ENCODE results near the gene MIER2.

The MIER2 gene

DNA sequence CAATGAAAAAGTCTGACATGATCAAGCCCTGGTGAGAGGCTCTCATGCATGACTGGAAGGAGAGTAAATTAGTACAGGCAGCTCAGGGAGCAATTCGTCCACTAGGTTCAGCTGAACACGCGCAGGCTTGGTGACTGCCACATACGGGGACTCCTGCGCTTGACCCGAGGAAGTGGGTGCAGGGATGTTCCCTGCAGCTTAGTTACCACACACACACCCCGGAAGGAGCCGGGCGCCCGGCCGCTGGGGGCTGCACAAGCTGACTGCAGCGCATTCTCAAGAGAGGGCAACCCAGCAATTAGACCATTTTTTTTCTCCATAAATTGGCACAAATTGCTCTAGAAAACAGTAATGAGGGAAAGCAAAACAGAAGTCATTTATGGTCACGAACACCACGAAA is 23.0 kb upstream of the MIER2 start:
- Histone ChIP-seq H3K9me3 (replicated peaks; ENCODE audit: insufficient read depth, low read length) (no peaks in the 10 kb centered on the region), H3K27me3 (replicated peaks; ENCODE audit: insufficient read depth, low read length) (peaks cover 96% of the 10 kb centered on the region), H3K79me2 (ENCODE audit: low read length) (no peaks in the 10 kb centered on the region)

DNA sequence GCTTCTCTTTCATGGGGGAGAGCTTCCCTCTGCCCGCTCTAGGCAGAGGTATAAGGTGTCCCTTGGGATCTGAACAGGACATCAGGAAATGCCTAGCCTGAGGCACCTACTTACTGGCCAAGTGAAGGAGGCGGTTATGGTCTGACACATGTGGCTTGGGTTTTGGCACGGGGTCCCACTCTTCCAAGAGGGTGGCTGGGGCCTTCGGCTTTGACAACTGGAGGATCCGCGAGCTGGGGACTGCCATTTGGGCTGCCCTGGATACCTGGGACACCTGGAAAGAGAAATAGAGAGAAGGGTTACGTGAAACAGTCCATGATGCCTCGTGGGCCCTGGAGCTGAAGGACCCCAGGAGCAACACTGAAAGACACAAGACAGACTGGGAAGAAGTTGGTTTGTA is 22.4 kb upstream of the MIER2 start:
- TF ChIP-seq EZH2phosphoT487 (IDR thresholded peaks at IDR 0.05; ENCODE audit: low read length) = no peak
- TF ChIP-seq EZH2 (optimal IDR thresholded peaks at IDR 0.05; ENCODE audit: low read depth, low read length) = no peak
- TF ChIP-seq, protein P1, sequence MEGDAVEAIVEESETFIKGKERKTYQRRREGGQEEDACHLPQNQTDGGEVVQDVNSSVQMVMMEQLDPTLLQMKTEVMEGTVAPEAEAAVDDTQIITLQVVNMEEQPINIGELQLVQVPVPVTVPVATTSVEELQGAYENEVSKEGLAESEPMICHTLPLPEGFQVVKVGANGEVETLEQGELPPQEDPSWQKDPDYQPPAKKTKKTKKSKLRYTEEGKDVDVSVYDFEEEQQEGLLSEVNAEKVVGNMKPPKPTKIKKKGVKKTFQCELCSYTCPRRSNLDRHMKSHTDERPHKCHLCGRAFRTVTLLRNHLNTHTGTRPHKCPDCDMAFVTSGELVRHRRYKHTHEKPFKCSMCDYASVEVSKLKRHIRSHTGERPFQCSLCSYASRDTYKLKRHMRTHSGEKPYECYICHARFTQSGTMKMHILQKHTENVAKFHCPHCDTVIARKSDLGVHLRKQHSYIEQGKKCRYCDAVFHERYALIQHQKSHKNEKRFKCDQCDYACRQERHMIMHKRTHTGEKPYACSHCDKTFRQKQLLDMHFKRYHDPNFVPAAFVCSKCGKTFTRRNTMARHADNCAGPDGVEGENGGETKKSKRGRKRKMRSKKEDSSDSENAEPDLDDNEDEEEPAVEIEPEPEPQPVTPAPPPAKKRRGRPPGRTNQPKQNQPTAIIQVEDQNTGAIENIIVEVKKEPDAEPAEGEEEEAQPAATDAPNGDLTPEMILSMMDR (IDR thresholded peaks at IDR 0.05; ENCODE audit: low read length) = no peak
- Histone ChIP-seq H2AFZ (ENCODE audit: low read length) (no peak overlapping the region), H4K20me1 (ENCODE audit: insufficient read depth, low read length) (no peaks in the 10 kb centered on the region), H3K9me3 (replicated peaks; ENCODE audit: insufficient read depth, low read length) (no peaks in the 10 kb centered on the region), H3K27ac (ENCODE audit: low read length) (no peak overlapping the region), H3K27me3 (replicated peaks; ENCODE audit: insufficient read depth, low read length) (peaks cover 96% of the 10 kb centered on the region), H3K4me2 (ENCODE audit: low read depth, low read length) (no peak overlapping the region), H3K4me1 (ENCODE audit: low read length) (no peaks in the 10 kb centered on the region), H3F3A (ENCODE audit: insufficient read depth, low read length) (no peaks in the 10 kb centered on the region), H3K36me3 (replicated peaks; ENCODE audit: insufficient read depth, low read length) (no peaks in the 10 kb centered on the region), H3K9ac (ENCODE audit: low read length) (no peak overlapping the region), H3K79me2 (ENCODE audit: low read length) (no peaks in the 10 kb centered on the region), H3K9me2 (replicated peaks; ENCODE audit: insufficient read depth, low read length) (no peaks in the 10 kb centered on the region), H3K4me3 (ENCODE audit: low read length) (no peak overlapping the region)
- DNase-seq = no peak

More for the DNA sequence above, 23.0 kb upstream of the MIER2 start:
- Histone ChIP-seq H2AFZ (ENCODE audit: low read length) (no peak overlapping the region), H3F3A (ENCODE audit: insufficient read depth, low read length) (no peaks in the 10 kb centered on the region), H3K9ac (ENCODE audit: low read length) (no peak overlapping the region), H3K4me1 (ENCODE audit: low read length) (no peaks in the 10 kb centered on the region), H4K20me1 (ENCODE audit: insufficient read depth, low read length) (no peaks in the 10 kb centered on the region), H3K9me2 (replicated peaks; ENCODE audit: insufficient read depth, low read length) (no peaks in the 10 kb centered on the region), H3K27ac (ENCODE audit: low read length) (no peak overlapping the region), H3K4me3 (ENCODE audit: low read length) (no peak overlapping the region), H3K4me2 (ENCODE audit: low read depth, low read length) (no peak overlapping the region), H3K36me3 (replicated peaks; ENCODE audit: insufficient read depth, low read length) (no peaks in the 10 kb centered on the region)
- DNase-seq = no peak
- TF ChIP-seq, protein P1 (IDR thresholded peaks at IDR 0.05; ENCODE audit: low read length) = no peak
- TF ChIP-seq EZH2 (optimal IDR thresholded peaks at IDR 0.05; ENCODE audit: low read depth, low read length) (no peak), EZH2phosphoT487 (IDR thresholded peaks at IDR 0.05; ENCODE audit: low read length) (no peak)

DNA sequence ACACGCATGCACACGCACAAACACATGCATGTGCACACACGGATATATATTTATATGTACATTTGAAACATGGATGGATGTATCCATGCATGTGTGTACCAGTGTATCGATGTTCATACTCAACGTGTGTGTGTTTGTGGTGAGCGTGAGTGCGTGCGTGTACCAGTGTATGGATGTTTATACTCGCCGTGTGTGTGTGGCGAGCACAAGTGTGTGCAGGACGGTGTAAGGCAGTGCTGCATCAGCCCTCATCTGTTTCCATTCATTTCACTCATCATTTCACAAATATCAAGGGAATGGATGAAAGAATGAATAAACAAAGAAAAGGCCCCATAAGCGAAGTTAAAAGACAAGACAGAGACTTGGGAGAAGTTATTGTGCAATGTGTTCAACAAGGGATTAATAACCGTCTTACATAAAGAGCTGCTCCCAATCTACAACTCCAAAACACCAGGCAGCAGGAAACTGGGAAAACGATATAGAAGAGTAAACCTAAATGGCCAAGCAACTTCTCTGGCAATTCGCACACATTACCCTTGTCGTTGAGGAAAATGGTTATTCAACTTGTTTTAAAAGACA is 21.7 kb upstream of the MIER2 start:
- H3F3A ChIP-seq (ENCODE audit: insufficient read depth, low read length) = no peaks in the 10 kb centered on the region
- TF ChIP-seq EZH2phosphoT487 (IDR thresholded peaks at IDR 0.05; ENCODE audit: low read length) (no peak), EZH2 (optimal IDR thresholded peaks at IDR 0.05; ENCODE audit: low read depth, low read length) (no peak)
- TF ChIP-seq, protein P1 (IDR thresholded peaks at IDR 0.05; ENCODE audit: low read length) = no peak
- no peak overlapping the region for H3K9ac ChIP-seq (ENCODE audit: low read length)
- no peak overlapping the region for H3K4me2 ChIP-seq (ENCODE audit: low read depth, low read length)
- peaks cover 90% of the 10 kb centered on the region for H3K27me3 ChIP-seq (replicated peaks; ENCODE audit: insufficient read depth, low read length)
- no peak for DNase-seq
- H2AFZ ChIP-seq (ENCODE audit: low read length) = no peak overlapping the region
- H3K9me2 ChIP-seq (replicated peaks; ENCODE audit: insufficient read depth, low read length) = no peaks in the 10 kb centered on the region
- H3K79me2 ChIP-seq (ENCODE audit: low read length) = no peaks in the 10 kb centered on the region
- no peaks in the 10 kb centered on the region for H3K36me3 ChIP-seq (replicated peaks; ENCODE audit: insufficient read depth, low read length)
- H3K9me3 ChIP-seq (replicated peaks; ENCODE audit: insufficient read depth, low read length) = no peaks in the 10 kb centered on the region
- no peaks in the 10 kb centered on the region for H3K4me1 ChIP-seq (ENCODE audit: low read length)
- no peak overlapping the region for H3K4me3 ChIP-seq (ENCODE audit: low read length)
- H3K27ac ChIP-seq (ENCODE audit: low read length) = no peak overlapping the region
- no peaks in the 10 kb centered on the region for H4K20me1 ChIP-seq (ENCODE audit: insufficient read depth, low read length)

All from MM.1S (cell line).